Adipocyte (in vitro differentiated cells): Measurements from ENCODE around the gene UTF1.

Experiments used
- DNase-seq: peaks from one replicate; pipeline ENCODE4 v3.0.0-alpha.2; 2015; ENCODE audit warnings: low read depth
- H3K27me3 ChIP-seq: replicated peaks from 2 replicates; pipeline ENCODE4 v1.7.0; 2013; ENCODE audit warnings: mild to moderate bottlenecking, low read length, moderate library complexity; ENCODE audit not compliant: control insufficient read depth, insufficient read depth
- H3K36me3 ChIP-seq: 2 replicates; pipeline ENCODE4 v1.7.0; 2013; ENCODE audit warnings: low read length, mild to moderate bottlenecking, moderate library complexity; ENCODE audit not compliant: control insufficient read depth, insufficient read depth, severe bottlenecking
- H3K4me1 ChIP-seq: 2 replicates; pipeline ENCODE4 v1.7.0; 2013; ENCODE audit warnings: mild to moderate bottlenecking, low read length, moderate library complexity; ENCODE audit not compliant: control insufficient read depth, insufficient read depth
- H3K4me3 ChIP-seq: 2 replicates; pipeline ENCODE4 v1.7.0; 2013; ENCODE audit warnings: mild to moderate bottlenecking, low read length, moderate library complexity
- H3K9ac ChIP-seq: 2 replicates; pipeline ENCODE4 v1.7.0; 2013; ENCODE audit warnings: mild to moderate bottlenecking, low read length, moderate library complexity
- H3K9me3 ChIP-seq: 2 replicates; pipeline ENCODE4 v1.7.0; 2013; ENCODE audit warnings: mild to moderate bottlenecking, low read length, moderate library complexity; ENCODE audit not compliant: control insufficient read depth

UTF1 gene

DNA sequence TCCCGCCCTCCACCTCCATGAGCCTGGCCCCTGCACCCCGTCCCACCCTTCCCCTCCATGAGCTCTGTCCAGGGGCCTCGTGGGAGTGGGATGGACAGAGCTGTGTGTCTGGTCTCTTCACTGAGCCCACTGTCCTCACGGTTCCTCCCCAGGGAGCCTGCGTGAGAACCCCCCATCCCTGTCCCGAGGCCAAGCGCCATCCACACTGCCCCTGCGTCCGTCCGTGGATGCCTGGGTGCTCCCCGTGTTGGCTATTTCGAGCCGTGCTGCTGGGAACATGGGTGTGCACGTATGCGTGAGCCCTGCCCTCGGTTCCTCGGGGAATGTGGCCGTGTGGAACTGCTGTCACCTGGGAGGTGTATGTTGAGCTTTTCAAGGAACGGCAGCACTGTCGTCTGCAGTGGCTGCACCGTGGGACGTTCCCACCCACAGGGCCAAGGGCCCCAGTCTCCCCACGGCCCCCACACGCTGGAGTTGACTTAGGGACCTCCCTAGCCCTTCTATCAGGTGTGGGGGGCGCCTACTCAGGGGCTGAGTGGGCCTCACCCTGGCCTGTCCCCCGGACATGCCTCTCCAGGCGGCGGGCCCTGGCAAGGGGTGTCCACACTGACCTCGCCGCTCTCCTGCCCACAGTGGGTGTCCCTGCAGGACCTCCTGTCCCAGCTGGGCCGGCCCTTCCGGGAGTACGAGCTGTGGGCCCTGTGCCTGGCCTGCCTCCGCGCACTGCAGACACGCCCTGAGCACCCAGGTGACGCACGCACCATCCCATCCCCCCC is 41.9 kb upstream of the UTF1 start:
- Histone ChIP-seq H3K27me3 (peaks cover 25% of the 10 kb centered on the region), H3K36me3 (no peaks in the 10 kb centered on the region), H3K9ac (no peak overlapping the region), H3K9me3 (peaks cover 7% of the 10 kb centered on the region), H3K4me1 (no peaks in the 10 kb centered on the region), H3K4me3 (no peak overlapping the region)
- DNase-seq = no peak

DNA sequence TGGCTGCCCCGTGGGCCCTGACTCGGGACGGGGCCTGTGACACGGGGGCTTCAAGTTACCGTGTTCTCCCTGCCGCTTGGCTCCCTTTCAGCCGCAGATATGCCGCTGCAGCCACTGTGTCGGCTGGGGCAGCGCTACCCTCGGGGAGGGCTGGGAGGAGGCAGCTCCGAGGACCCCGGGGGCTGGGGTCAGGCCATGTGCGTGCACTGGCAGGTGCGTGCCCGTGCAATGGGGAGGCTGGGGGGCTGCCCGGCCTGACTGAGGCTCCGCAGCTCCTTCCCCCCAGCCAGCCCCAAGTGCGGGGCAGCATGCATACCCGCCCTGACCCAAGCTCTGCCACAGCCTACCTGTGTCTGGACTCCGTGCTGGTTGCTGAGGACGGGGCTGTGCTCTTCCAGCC is 40.8 kb upstream of the UTF1 start:
- H3K4me1 ChIP-seq = no peaks in the 10 kb centered on the region
- H3K36me3 ChIP-seq = no peaks in the 10 kb centered on the region
- peaks cover 17% of the 10 kb centered on the region for H3K9me3 ChIP-seq
- DNase-seq = no peak
- peaks cover 25% of the 10 kb centered on the region for H3K27me3 ChIP-seq
- no peak overlapping the region for H3K9ac ChIP-seq
- H3K4me3 ChIP-seq = no peak overlapping the region

DNA sequence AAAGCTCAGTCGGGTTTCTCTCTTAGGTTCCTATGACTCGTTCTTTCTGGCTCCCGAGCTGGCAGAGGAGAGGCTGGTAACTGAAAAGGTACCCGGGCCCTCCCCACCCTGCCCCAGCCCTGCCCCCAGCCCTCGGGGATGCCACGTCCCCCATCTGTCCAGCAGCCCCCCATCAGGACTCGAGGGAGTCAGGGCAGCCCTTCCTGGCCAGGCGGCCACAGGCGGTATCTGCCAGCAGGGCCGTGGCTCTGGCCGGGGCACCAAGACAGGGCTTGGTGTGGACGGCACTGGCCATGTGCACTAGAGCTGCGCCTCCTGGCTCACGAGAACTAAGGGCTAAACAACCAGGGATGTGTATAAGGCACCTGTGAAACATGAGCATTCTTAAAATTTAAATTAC is 40.3 kb upstream of the UTF1 start:
- no peak overlapping the region for H3K9ac ChIP-seq
- H3K9me3 ChIP-seq = peaks cover 18% of the 10 kb centered on the region
- H3K36me3 ChIP-seq = no peaks in the 10 kb centered on the region
- DNase-seq = no peak
- no peaks in the 10 kb centered on the region for H3K4me1 ChIP-seq
- peaks cover 23% of the 10 kb centered on the region for H3K27me3 ChIP-seq
- no peak overlapping the region for H3K4me3 ChIP-seq

DNA sequence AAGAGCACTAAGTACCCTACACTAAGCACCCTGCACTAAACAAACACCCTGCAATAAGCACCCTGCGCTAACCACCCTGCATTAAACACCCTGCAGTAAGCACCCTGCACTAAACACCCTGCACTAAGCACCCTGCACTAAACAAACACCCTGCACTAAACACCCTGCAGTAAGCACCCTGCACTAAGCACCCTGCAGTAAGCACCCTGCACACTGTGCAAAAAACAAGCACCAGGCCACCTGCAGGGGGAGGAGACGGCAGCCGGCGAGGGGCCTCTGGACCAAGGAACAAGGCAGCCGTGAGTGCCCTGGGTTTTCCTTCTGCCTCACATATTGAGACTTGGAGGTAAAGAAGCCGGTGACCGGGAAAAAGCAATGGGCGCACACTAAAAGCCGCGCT is 39.8 kb upstream of the UTF1 start:
- no peaks in the 10 kb centered on the region for H3K36me3 ChIP-seq
- no peak overlapping the region for H3K4me3 ChIP-seq
- no peak overlapping the region for H3K9ac ChIP-seq
- H3K27me3 ChIP-seq = peaks cover 20% of the 10 kb centered on the region
- H3K9me3 ChIP-seq = peaks cover 18% of the 10 kb centered on the region
- no peak for DNase-seq
- no peaks in the 10 kb centered on the region for H3K4me1 ChIP-seq

DNA sequence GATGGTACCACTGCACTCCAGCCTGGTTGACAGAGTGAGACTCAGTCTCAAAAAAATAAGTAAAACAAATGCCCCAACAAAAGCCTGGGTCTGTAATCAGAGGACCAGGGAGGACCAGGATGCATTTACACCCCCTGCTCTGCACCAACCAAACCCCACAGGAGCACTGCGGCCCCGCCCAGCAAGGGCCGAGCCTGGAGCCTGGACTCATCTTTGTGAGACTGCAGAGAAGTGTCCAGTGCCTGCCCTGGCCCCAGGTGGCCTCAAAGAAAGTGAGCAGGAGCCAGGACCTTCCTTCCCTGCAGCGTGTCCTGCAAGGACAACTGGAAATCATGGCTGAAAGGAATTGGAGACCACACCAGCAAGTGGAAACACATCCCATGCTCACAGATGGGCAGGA is 38.4 kb upstream of the UTF1 start:
- H3K9ac ChIP-seq = no peak overlapping the region
- H3K4me1 ChIP-seq = no peaks in the 10 kb centered on the region
- DNase-seq = no peak
- no peaks in the 10 kb centered on the region for H3K36me3 ChIP-seq
- no peak overlapping the region for H3K4me3 ChIP-seq
- peaks cover 16% of the 10 kb centered on the region for H3K27me3 ChIP-seq
- peaks cover 18% of the 10 kb centered on the region for H3K9me3 ChIP-seq

DNA sequence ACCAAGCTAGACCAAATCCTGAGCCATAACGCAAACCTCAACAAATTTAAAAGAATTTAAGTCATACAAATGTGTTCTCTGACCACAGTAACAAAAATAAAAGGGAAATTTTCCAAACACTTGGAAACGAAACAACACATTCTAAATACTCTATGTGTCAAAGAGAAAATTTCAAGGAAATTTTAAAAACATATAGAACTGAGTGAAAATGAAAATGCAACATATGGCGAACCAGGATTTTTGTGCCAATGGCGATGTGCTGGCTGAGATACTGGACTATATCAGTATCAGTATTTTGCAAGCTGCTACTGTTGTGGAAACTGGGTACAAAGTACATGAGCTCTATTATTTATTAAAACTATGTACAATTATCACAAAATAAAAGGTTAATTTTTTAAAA is 35.9 kb upstream of the UTF1 start:
- H3K4me1 ChIP-seq = no peaks in the 10 kb centered on the region
- no peaks in the 10 kb centered on the region for H3K36me3 ChIP-seq
- peaks cover 11% of the 10 kb centered on the region for H3K27me3 ChIP-seq
- no peak overlapping the region for H3K4me3 ChIP-seq
- no peak overlapping the region for H3K9ac ChIP-seq
- H3K9me3 ChIP-seq = peaks cover 18% of the 10 kb centered on the region
- DNase-seq = no peak

DNA sequence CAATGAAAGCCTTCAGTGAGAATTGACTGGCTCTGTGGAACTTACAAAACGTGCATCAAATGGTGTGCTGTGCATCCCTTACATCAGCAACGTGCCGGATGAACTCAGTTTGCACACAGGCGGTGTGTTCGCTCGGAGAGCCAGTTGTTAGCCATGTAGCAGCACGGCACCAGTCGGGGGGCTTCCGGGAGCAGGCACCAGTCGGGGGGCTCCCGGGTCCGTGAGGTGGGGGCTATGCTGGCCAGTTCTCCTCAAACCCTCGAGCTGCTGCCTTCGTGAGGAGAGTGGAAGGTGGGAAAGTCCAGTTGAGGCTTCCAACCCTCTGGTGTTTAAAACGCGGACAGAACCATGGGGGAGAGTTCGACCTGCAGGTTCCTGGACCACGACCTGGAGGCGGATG is 34.9 kb upstream of the UTF1 start:
- no peaks in the 10 kb centered on the region for H3K36me3 ChIP-seq
- DNase-seq = no peak
- H3K4me3 ChIP-seq = no peak overlapping the region
- peaks cover 18% of the 10 kb centered on the region for H3K9me3 ChIP-seq
- H3K4me1 ChIP-seq = no peaks in the 10 kb centered on the region
- peaks cover 7% of the 10 kb centered on the region for H3K27me3 ChIP-seq
- no peak overlapping the region for H3K9ac ChIP-seq

DNA sequence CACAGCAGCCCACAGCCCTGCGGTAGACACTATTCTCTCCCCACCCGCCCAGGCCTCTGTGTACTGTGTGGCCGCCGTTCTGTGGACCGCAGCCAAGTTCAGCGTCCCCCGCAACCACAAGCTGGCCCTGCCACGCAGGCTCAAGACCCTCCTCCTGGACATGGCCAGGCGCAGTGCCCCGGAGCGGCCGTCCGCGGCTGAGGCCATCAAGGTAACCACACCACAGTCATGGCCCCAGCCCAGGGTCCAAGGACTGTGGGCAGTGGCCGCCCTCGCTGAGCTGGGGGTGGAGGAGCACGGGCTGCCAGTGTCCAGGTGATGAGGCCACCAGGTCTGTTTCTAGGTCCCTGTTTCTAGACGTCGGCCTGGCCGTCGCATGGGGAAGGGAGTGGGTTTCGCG is 34.4 kb upstream of the UTF1 start:
- no peak for DNase-seq
- no peaks in the 10 kb centered on the region for H3K4me1 ChIP-seq

DNA sequence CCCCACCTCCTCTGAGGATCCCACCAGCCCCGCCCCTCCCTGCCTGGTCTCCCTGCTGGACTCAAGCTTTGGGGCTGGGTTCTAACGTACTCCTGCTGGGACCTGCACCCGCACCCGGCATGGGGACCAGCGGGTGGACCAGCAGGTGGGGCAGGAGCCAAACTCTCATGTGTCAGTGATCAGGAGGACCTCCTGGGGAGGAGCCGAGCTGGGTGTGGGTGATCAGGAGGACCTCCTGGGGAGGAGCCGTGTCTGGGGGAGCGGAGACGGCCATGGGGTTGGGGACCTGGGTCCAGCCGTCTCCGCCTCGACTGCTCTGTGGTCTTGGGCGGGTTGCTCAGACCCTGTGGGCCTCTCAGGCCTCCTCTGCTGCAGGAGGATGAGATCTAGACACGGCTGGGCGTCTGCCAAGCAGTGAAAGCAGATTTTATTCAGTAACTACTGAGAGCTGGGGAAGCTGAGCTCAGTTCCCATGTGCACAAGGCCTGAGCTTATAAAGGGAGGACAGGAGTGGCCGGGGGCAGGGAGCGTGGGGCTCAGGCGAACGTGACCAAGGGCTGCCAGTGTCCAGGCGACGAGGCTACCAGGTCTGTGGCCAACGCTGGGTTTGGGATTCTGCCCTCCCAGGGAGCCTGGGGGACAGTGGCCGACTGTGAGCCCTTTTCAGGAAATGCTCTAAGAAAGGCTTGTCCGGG is 33.6 kb upstream of the UTF1 start:
- Histone ChIP-seq H3K4me3 (no peak overlapping the region), H3K36me3 (no peaks in the 10 kb centered on the region), H3K9me3 (peaks cover 18% of the 10 kb centered on the region), H3K27me3 (peaks cover 4% of the 10 kb centered on the region), H3K9ac (no peak overlapping the region), H3K4me1 (no peaks in the 10 kb centered on the region)
- DNase-seq = no peak

More for the DNA sequence above, 34.4 kb upstream of the UTF1 start:
- no peak overlapping the region for H3K4me3 ChIP-seq
- peaks cover 4% of the 10 kb centered on the region for H3K27me3 ChIP-seq
- no peaks in the 10 kb centered on the region for H3K36me3 ChIP-seq
- H3K9me3 ChIP-seq = peaks cover 18% of the 10 kb centered on the region
- no peak overlapping the region for H3K9ac ChIP-seq

DNA sequence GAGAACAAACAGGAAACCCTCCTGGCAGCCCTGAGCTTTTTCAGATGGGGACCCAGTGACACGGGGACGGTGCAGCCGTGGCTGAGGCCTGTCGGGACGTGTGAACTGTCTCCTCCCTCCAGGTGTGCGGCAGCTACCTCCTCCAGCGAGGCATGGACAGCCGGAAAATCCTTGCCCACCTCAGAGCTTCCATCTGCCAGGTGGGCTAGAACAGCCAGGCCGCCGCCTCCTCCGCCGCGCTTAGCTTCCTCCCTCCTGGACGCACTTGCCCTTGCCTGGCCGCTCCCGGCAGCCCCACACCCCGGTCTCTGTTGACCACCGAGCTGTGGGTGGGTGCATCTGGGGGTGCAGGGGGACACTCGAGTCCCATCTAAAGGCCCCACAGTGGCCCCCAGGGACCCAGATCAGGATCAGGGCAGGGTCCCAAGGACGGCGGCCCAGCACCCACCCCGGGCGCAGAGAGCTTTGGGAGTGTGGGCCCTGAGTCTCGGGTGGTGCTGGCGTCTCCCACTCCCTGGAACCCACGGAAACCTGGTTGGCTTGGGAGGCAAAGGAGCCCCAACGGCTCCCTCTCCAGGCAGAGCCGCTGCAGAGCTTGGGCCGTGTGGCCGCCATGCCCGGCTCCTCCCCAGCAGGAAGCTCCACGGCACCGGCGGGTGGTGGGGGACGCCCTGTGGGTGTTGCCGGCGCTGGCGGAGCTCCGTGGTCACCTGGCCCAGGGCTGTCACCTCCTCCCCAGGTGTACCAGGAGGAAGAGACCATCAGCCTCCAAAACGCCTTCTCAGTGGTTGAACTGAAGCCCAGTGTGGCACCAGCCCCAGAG is 32.9 kb upstream of the UTF1 start:
- Histone ChIP-seq H3K27me3 (peaks cover 1% of the 10 kb centered on the region), H3K4me1 (no peaks in the 10 kb centered on the region), H3K4me3 (no peak overlapping the region), H3K9ac (no peak overlapping the region), H3K9me3 (peaks cover 13% of the 10 kb centered on the region), H3K36me3 (no peaks in the 10 kb centered on the region)
- no peak for DNase-seq

DNA sequence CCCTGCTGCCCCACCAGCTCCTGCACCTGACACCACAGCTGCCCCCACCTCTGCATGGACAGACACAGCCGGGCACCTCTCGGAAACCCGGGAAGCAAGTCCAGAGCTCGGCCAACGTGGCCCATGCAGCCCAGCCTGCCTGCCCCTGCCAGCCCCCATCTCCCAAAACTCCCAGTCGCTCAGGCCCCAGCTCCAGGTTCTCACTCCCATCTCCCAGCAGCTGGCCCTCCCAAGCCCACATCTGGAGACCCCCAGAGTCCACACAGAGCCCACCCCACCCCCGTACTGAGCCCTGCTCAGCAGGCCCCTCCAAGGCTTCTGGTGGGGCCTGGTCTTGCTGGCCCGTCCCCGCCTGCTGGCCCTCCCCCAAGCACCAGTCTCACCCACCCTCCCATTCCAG is 32.2 kb upstream of the UTF1 start:
- Histone ChIP-seq H3K4me1 (no peaks in the 10 kb centered on the region), H3K4me3 (no peak overlapping the region), H3K9ac (no peak overlapping the region), H3K27me3 (no peaks in the 10 kb centered on the region), H3K36me3 (no peaks in the 10 kb centered on the region), H3K9me3 (peaks cover 10% of the 10 kb centered on the region)
- no peak for DNase-seq
